ENCODE data around the gene HNRNPDL.

GRCh38 chr4:82437285-82438005, 7.2 kb upstream of the HNRNPDL start:
- TF ChIP-seq TCF4 (CRISPR knock-in tag; IDR thresholded peaks at IDR 0.05; ENCODE audit: borderline replicate concordance) (no peak), PATZ1 (CRISPR knock-in tag; IDR thresholded peaks at IDR 0.05; ENCODE audit: borderline replicate concordance) (no peak), SNAI2 (CRISPR knock-in tag; IDR thresholded peaks at IDR 0.05) (no peak), ESRRG (CRISPR knock-in tag; IDR thresholded peaks at IDR 0.05) (no peak), ARNTL (CRISPR knock-in tag; IDR thresholded peaks at IDR 0.05; ENCODE audit: borderline replicate concordance, low read depth) (no peak)

Measured in SK-N-SH treated with all-trans-retinoic acid at 6 μM for 48 hours (cell line).